WTC11 (cell line): Measurements from ENCODE around the gene ASB8. TPM values are rescaled to one million over a fixed set of nuclear protein-coding genes. Genes with fewer than 3 reads are reported as not detected.
A peak's percentile ranks its signal among the peaks of the same experiment; 100 is the strongest.

Experiments
- ATAC-seq: fragments of 200-7000 bp; cut with Tn5 transposase; 2 replicates; pipeline ENCODE4 v1.10.0; 2021; ENCODE audit warnings: mild to moderate bottlenecking, moderate library complexity
- CTCF ChIA-PET: fragments of 300-600 bp; sonication (Branson Sonifier 250); formaldehyde crosslinking; loops from one replicate; lab custom pipeline; 2021; ENCODE audit warnings: antibody characterized with exemption; lab: Charles Lee
- POLR2A ChIA-PET: fragments of 350-600 bp; sonication (Branson Sonifier 250); formaldehyde crosslinking; loops from one replicate; lab custom pipeline; 2021; ENCODE audit warnings: antibody characterized with exemption; lab: Charles Lee
- DNase-seq: peaks from one replicate; pipeline ENCODE4 v3.0.0; 2021; ENCODE audit warnings: low spot score
- H3K27ac Mint-ChIP-seq: 2 replicates; pipeline ENCODE4 v1.8.0; 2021; ENCODE audit warnings: mixed read lengths
- H3K27me3 Mint-ChIP-seq: 2 replicates; pipeline ENCODE4 v1.8.0; 2021; ENCODE audit warnings: low read depth, mild to moderate bottlenecking, moderate library complexity, mixed read lengths
- H3K36me3 Mint-ChIP-seq: 2 replicates; pipeline ENCODE4 v1.8.0; 2021; ENCODE audit warnings: mixed read lengths
- H3K4me1 Mint-ChIP-seq: 2 replicates; pipeline ENCODE4 v1.8.0; 2022; ENCODE audit warnings: mixed read lengths
- H3K4me3 Mint-ChIP-seq: 2 replicates; pipeline ENCODE4 v1.8.0; 2021; ENCODE audit warnings: mild to moderate bottlenecking, moderate library complexity, mixed read lengths
- H3K9me3 Mint-ChIP-seq: 2 replicates; pipeline ENCODE4 v1.8.0; 2021; ENCODE audit warnings: mixed read lengths
- ARID4B ChIP-seq: sonication (generic); formaldehyde crosslinking; IDR thresholded peaks from 2 replicates; pipeline ENCODE4 v1.8.0; 2023; ENCODE audit warnings: missing genetic modification reagents, mild to moderate bottlenecking, borderline replicate concordance
- CTCF ChIP-seq: fragments of 200-600 bp; IDR thresholded peaks from 2 replicates; pipeline ENCODE4 v1.8.0; 2022; ENCODE audit warnings: antibody characterized with exemption
- GTF2I ChIP-seq: fragments of 250-450 bp; sonication (Bioruptor Pico); conservative IDR thresholded peaks from 2 replicates; pipeline ENCODE4 v1.4.0; 2021; ENCODE audit warnings: mild to moderate bottlenecking
- MLX ChIP-seq: sonication (generic); formaldehyde crosslinking; IDR thresholded peaks from 2 replicates; pipeline ENCODE4 v1.8.1; 2023; ENCODE audit warnings: mild to moderate bottlenecking, missing genetic modification reagents, moderate library complexity
- PRRX2 ChIP-seq: fragments of 250-450 bp; sonication (Bioruptor Pico); IDR thresholded peaks from 2 replicates; pipeline ENCODE4 v1.8.0; 2021; ENCODE audit warnings: mild to moderate bottlenecking
- ZNF138 ChIP-seq: sonication (generic); formaldehyde crosslinking; conservative IDR thresholded peaks from 2 replicates; pipeline ENCODE4 v1.8.1; 2022; ENCODE audit warnings: mild to moderate bottlenecking, moderate library complexity, missing genetic modification reagents
- ZNF396 ChIP-seq: fragments of 250-450 bp; sonication (Bioruptor Pico); IDR thresholded peaks from 2 replicates; pipeline ENCODE4 v1.8.0; 2021; ENCODE audit warnings: mild to moderate bottlenecking, moderate library complexity, borderline replicate concordance
- ZNF425 ChIP-seq: fragments of 250-450 bp; sonication (Bioruptor Pico); conservative IDR thresholded peaks from 2 replicates; pipeline ENCODE4 v1.9.0; 2021; ENCODE audit warnings: mild to moderate bottlenecking
- ZNF532 ChIP-seq: fragments of 250-450 bp; sonication (Bioruptor Pico); IDR thresholded peaks from 2 replicates; pipeline ENCODE4 v1.9.0; 2021; ENCODE audit warnings: mild to moderate bottlenecking, borderline replicate concordance
- ZSCAN18 ChIP-seq: fragments of 250-450 bp; sonication (Bioruptor Pico); IDR thresholded peaks from 2 replicates; pipeline ENCODE4 v2.1.2; 2022; ENCODE audit warnings: mild to moderate bottlenecking, moderate library complexity
- total RNA-seq: library from RNA; stranded (reverse); gene quantifications from 3 replicates; pipeline ENCODE4 v1.2.3, GENCODE V29; 2021

The ASB8 gene
- total RNA-seq, 1 experiment from 2014 or later = 7.4 TPM

GRCh38 chr12:48169011-48169410 is 11.7 kb upstream of the ASB8 start (continued):
- no peak for TF ChIP-seq ZNF425 (CRISPR knock-in tag)
- no peak for TF ChIP-seq ZNF138 (CRISPR knock-in tag)

GRCh38 chr12:48165089-48165981 is 8.0 kb upstream of the ASB8 start:
- DNase-seq (peak; percentile 28), ATAC-seq (peak; percentile 53)
- ChIA-PET POLR2A (no interaction called here), CTCF (interaction anchor here (0.6 to 2.7 kb wide), 9 partner anchors 8 to 453 kb away, joined by 3 to 11 read pairs (median 3); partner anchors contain the start of gene ASB8)
- H3K27me3 Mint-ChIP-seq = peaks cover 8% of the 10 kb centered on the region
- H3K27ac Mint-ChIP-seq = no peak overlapping the region
- H3K4me1 Mint-ChIP-seq = no peaks in the 10 kb centered on the region
- TF ChIP-seq CTCF = peak; percentile 72
- TF ChIP-seq GTF2I (CRISPR knock-in tag) = no peak
- H3K4me3 Mint-ChIP-seq = no peak overlapping the region
- H3K36me3 Mint-ChIP-seq = no peaks in the 10 kb centered on the region
- H3K9me3 Mint-ChIP-seq = no peaks in the 10 kb centered on the region

- DNase-seq (no peak), ATAC-seq (no peak)
- Mint-ChIP-seq H3K36me3 (no peaks in the 10 kb centered on the region), H3K9me3 (no peaks in the 10 kb centered on the region), H3K27me3 (peaks cover 8% of the 10 kb centered on the region), H3K4me1 (no peaks in the 10 kb centered on the region), H3K4me3 (no peak overlapping the region), H3K27ac (no peak overlapping the region)
- ChIA-PET CTCF (interaction anchor here (0.5 to 1.1 kb wide), 6 partner anchors 22 to 584 kb away, joined by 3 to 7 read pairs (median 3); no protein-coding TSS in a partner anchor), POLR2A (no interaction called here)
- TF ChIP-seq ZSCAN18 (CRISPR knock-in tag) (no peak), ZNF532 (CRISPR knock-in tag) (no peak), ZNF396 (CRISPR knock-in tag) (no peak), ZNF425 (CRISPR knock-in tag) (no peak), PRRX2 (CRISPR knock-in tag) (no peak), ARID4B (CRISPR knock-in tag) (no peak), MLX (no peak)
Measured at GRCh38 chr12:48164451-48164850, 7.1 kb upstream of the ASB8 start.
